AG09309 (cell line): ENCODE measurements around the gene TRPV4.
"Not testable (repeated sequence)": the region's sequence is repeated elsewhere in the genome, so short reads cannot be mapped to it uniquely, and the experiment has no call there.

Experiments used
- DNase-seq: peaks from one replicate; pipeline ENCODE4 v3.0.0-alpha.2; 2010; ENCODE audit warnings: low read depth
- H3K4me3 ChIP-seq: 2 replicates; pipeline ENCODE4 v1.5.1; 2011; ENCODE audit warnings: mild to moderate bottlenecking, low read depth, low read length, moderate library complexity; ENCODE audit not compliant: control insufficient read depth
- TF ChIP-seq, protein P1 (sequence below): IDR thresholded peaks from 2 replicates; pipeline ENCODE4 v1.5.1; 2011; ENCODE audit warnings: mild to moderate bottlenecking, low read depth, low read length, inconsistent platforms; ENCODE audit not compliant: insufficient read depth, control insufficient read depth; ENCODE audit errors: missing control alignments

Gene TRPV4

DNA sequence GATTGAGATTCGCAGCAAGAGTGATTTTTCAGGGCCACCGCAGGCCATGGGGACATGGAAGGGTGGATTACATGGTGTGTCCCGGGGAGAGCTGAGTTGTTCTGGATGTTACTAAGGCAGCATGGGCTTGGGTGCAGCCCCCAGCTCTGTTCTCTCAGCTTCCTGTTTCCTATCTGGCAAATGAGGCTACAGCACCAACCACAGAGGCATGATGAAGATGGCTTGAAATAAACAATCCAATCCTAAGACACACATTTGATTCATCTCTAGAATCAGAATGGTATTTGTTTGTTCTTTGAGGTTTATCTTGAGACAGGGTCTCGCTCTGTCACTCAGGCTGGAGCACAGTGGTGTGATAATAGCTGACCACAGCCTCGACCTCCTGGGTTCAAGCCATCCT lies 25.6 kb upstream of the TRPV4 start:
- no peak overlapping the region for H3K4me3 ChIP-seq
- DNase-seq, result no peak
- TF ChIP-seq, protein P1, sequence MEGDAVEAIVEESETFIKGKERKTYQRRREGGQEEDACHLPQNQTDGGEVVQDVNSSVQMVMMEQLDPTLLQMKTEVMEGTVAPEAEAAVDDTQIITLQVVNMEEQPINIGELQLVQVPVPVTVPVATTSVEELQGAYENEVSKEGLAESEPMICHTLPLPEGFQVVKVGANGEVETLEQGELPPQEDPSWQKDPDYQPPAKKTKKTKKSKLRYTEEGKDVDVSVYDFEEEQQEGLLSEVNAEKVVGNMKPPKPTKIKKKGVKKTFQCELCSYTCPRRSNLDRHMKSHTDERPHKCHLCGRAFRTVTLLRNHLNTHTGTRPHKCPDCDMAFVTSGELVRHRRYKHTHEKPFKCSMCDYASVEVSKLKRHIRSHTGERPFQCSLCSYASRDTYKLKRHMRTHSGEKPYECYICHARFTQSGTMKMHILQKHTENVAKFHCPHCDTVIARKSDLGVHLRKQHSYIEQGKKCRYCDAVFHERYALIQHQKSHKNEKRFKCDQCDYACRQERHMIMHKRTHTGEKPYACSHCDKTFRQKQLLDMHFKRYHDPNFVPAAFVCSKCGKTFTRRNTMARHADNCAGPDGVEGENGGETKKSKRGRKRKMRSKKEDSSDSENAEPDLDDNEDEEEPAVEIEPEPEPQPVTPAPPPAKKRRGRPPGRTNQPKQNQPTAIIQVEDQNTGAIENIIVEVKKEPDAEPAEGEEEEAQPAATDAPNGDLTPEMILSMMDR, result no peak

GRCh38 chr12:109857715-109858114 lies 24.5 kb upstream of the TRPV4 start:
- no peak for DNase-seq
- TF ChIP-seq, protein P1, result no peak
- H3K4me3 ChIP-seq, result no peak overlapping the region

GRCh38 chr12:109855377-109855776 lies 22.2 kb upstream of the TRPV4 start:
- H3K4me3 ChIP-seq, result no peak overlapping the region
- no peak for DNase-seq
- TF ChIP-seq, protein P1, result no peak

- H3K4me3 ChIP-seq, DNase-seq: not testable (repeated sequence)
Measured at GRCh38 chr12:109850518-109850917, 17.3 kb upstream of the TRPV4 start.

DNA sequence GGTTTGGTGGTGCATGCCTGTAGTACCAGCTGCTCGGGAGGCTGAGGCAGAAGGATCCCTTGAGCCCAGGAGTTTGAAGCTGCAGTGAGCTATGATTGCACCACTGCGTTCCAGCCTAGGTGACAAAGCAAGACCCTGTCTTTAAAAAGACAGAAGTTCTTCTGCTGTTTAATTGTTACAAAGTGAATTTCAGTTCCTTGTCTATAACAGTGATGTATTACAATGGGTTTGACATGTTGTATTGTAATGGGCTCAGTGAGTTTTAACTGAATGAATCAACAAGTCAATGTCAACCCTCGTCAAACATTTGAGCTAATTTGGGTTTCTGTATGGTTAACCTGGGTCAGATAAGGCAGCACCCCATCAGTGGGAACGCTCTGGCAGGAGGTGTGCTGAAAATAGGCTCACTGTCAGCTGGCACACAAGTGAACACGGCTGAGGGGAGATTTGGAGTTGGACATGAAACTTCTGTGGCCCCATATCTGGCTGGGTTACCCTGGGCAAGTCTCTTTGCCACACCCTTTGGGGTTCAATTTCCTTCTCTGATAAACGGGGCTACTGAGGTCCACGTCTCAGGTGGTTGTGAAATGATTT lies 14.0 kb upstream of the TRPV4 start:
- TF ChIP-seq, protein P1, result no peak
- H3K4me3 ChIP-seq, result no peak overlapping the region
- DNase-seq, result no peak

- DNase-seq, result no peak
- H3K4me3 ChIP-seq, result no peak overlapping the region; the same call in 1 of the 2 replicates
- TF ChIP-seq, protein P1, result no peak
Measured at GRCh38 chr12:109845824-109846205, 12.6 kb upstream of the TRPV4 start.

DNA sequence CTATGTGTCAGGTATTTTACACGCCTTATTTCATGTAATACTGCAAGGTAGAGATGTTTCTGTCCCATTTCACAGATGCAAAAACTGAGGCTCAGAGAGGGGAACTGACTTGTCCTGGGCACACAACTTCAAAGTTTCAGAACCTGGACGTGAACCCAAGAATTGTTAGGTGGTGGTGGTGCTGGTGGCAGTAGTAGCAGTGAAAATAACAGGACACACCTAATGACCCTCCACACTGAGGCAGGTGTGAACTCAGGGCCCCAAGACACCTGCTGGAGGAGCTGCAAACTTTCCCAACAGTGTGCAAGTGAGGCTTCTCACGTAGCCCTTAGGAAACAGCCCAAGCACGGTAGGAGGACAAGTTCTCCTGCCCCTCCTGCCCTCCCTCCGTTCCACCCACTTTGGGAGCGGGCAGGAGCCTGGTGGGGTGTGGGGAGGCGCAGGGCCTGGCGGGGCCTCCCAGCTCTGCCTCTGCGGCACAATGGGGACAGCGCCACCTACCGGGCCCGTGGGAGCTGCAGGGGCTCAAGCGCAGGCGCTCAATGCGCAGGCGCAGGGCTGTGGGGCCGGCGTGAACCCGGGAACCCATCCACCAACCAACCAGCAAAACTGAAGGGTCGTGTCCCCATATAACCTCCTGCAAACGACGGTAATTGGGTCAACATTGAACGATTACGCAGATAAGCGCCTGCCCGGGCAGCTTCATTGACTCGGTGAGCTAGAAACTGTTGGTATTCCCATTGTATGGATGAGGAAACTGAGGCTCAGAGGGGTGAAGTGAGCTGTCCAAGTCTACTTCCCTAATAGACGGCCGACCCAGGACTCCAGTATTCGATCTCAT lies 12.0 kb upstream of the TRPV4 start:
- TF ChIP-seq, protein P1, result peak; percentile 99
- DNase-seq, result no peak
- H3K4me3 ChIP-seq, result peak overlapping the region; percentile 39
